K562 (cell line): Measurements from ENCODE around the gene CRY2. TPM values are rescaled to one million over a fixed set of nuclear protein-coding genes. Genes with fewer than 3 reads are reported as not detected.

Experiments used
- CBX1 ChIP-seq: sonication (generic); IDR thresholded peaks from 2 replicates; pipeline ENCODE4 v1.6.1; 2016; ENCODE audit warnings: antibody characterized with exemption, low read depth, mild to moderate bottlenecking
- CEBPG ChIP-seq, 3 experiments: fragments of 200-800 bp in 1 of 3; sonication (Bioruptor generic) in 1 of 3; sonication (generic) in 1 of 3; formaldehyde crosslinking in 1 of 3; IDR thresholded peaks in 2 of 3; conservative IDR thresholded peaks in 1 of 3; 2 replicates each; pipeline versions ENCODE4 v1.6.1 to v1.8.0; 2016 to 2022; ENCODE audit warnings: missing compliant biosample characterization in 2 of 3, missing genetic modification characterization in 2 of 3, mild to moderate bottlenecking in 1 of 3, missing genetic modification reagents in 1 of 3
- FOXK2 ChIP-seq, 2 experiments: fragments of 450-650 bp; IDR thresholded peaks in 1 of 2; conservative IDR thresholded peaks in 1 of 2; 2 replicates each; pipeline ENCODE4 v1.6.1; 2016; ENCODE audit warnings: low read depth in 2 of 2, mild to moderate bottlenecking in 1 of 2
- GTF2F1 ChIP-seq: IDR thresholded peaks from 2 replicates; pipeline ENCODE4 v1.6.1; 2011; ENCODE audit warnings: low read depth, low read length, improper control_type of control experiment
- HES1 ChIP-seq: fragments of 450-650 bp; IDR thresholded peaks from 2 replicates; pipeline ENCODE4 v1.6.1; 2016; ENCODE audit warnings: low read depth, mild to moderate bottlenecking, moderate library complexity
- HMGN3 ChIP-seq: IDR thresholded peaks from 2 replicates; pipeline ENCODE4 v1.6.1; 2011; ENCODE audit warnings: borderline replicate concordance, low read depth, mild to moderate bottlenecking, mixed read lengths, low read length; ENCODE audit not compliant: insufficient read length; ENCODE audit errors: extremely low read depth
- HNRNPH1 ChIP-seq: fragments of 200-400 bp; formaldehyde crosslinking; optimal IDR thresholded peaks from 2 replicates; pipeline ENCODE3; 2017; ENCODE audit warnings: low read depth, mild to moderate bottlenecking, low read length, moderate library complexity
- JUNB ChIP-seq: fragments of 450-650 bp; formaldehyde crosslinking; conservative IDR thresholded peaks from 2 replicates; pipeline ENCODE4 v1.4.0; 2020; ENCODE audit warnings: mild to moderate bottlenecking
- KLF1 ChIP-seq: fragments of 450-650 bp; IDR thresholded peaks from 2 replicates; pipeline ENCODE4 v1.6.1; 2016; ENCODE audit warnings: missing genetic modification characterization, missing compliant biosample characterization
- KLF16 ChIP-seq: IDR thresholded peaks from 2 replicates; pipeline ENCODE4 v1.6.1; 2016; ENCODE audit warnings: antibody characterized with exemption
- MBD2 ChIP-seq: sonication (generic); IDR thresholded peaks from 2 replicates; pipeline ENCODE4 v1.6.1; 2016; ENCODE audit warnings: low read depth, borderline replicate concordance
- RBM17 ChIP-seq: fragments of 200-400 bp; formaldehyde crosslinking; IDR thresholded peaks from 2 replicates; pipeline ENCODE4 v1.6.1; 2017; ENCODE audit warnings: low read depth, mild to moderate bottlenecking, low read length, borderline replicate concordance
- RBM22 ChIP-seq: fragments of 200-400 bp; formaldehyde crosslinking; IDR thresholded peaks from 2 replicates; pipeline ENCODE4 v1.6.1; 2018; ENCODE audit warnings: low read length, low read depth; ENCODE audit not compliant: poor library complexity, severe bottlenecking
- RCOR1 ChIP-seq, 2 experiments: IDR thresholded peaks; 2 replicates each; pipeline ENCODE4 v1.6.1; 2012; ENCODE audit warnings: low read depth in 2 of 2, low read length in 2 of 2, borderline replicate concordance in 1 of 2, improper control_type of control experiment in 1 of 2
- RHOXF2B ChIP-seq: fragments of 250-450 bp; sonication (Bioruptor Pico); conservative IDR thresholded peaks from 2 replicates; pipeline ENCODE4 v1.5.1; 2021
- RUNX1 ChIP-seq: sonication (generic); IDR thresholded peaks from 2 replicates; pipeline ENCODE4 v1.6.1; 2016; ENCODE audit warnings: antibody characterized with exemption, low read depth
- ZBTB7A ChIP-seq: IDR thresholded peaks from 2 replicates; pipeline ENCODE4 v1.6.1; 2011; ENCODE audit warnings: low read depth, mild to moderate bottlenecking, low read length, moderate library complexity, borderline replicate concordance; ENCODE audit not compliant: control insufficient read depth
- ZNF274 ChIP-seq: IDR thresholded peaks from 2 replicates; pipeline ENCODE4 v1.6.1; 2011; ENCODE audit warnings: low read depth, mild to moderate bottlenecking, low read length, moderate library complexity, borderline replicate concordance
- polyA plus RNA-seq, 8 experiments: library from polyadenylated mRNA; depleted of rRNA in 4 of 8; stranded (reverse) in 5 of 8; unstranded in 3 of 8; fragments of >200 nt; fragmentation: Nextera tagmentation in 2 of 8; fragmentation: Illumina TruSeq in 1 of 8; extraction: Ambion mirVana in 2 of 8; extraction: Trizol in 1 of 8; gene quantifications; 2 replicates each; pipeline versions ENCODE4 v1.2.1 to v1.2.3, GENCODE V29; 2011 to 2014; ENCODE audit warnings: inconsistent platforms in 1 of 8, missing spikeins in 1 of 8
- total RNA-seq, 7 experiments: library from RNA; depleted of rRNA in 6 of 7; stranded (reverse); fragments of >200 nt in 6 of 7; fragmentation: Illumina TruSeq in 2 of 7; extraction: Trizol in 2 of 7; gene quantifications; 2 replicates each; pipeline versions ENCODE4 v1.2.1 to v1.2.3, GENCODE V29; 2011 to 2021; ENCODE audit warnings: low replicate concordance in 1 of 7
- TF ChIP-seq, protein P1 (sequence below), 2 experiments: fragments of 450-650 bp; conservative IDR thresholded peaks; 2 replicates each; pipeline ENCODE4 v1.6.1; 2017; ENCODE audit warnings: mild to moderate bottlenecking in 2 of 2, moderate library complexity in 2 of 2
- TF ChIP-seq, protein P2 (sequence below), 3 experiments: IDR thresholded peaks in 2 of 3; conservative IDR thresholded peaks in 1 of 3; 2 replicates each; pipeline ENCODE4 v1.5.1; 2011 to 2012; ENCODE audit warnings: low read length in 3 of 3, mild to moderate bottlenecking in 3 of 3, control low read depth in 2 of 3, improper control_type of control experiment in 1 of 3, inconsistent platforms in 1 of 3, low read depth in 1 of 3, mixed read lengths in 1 of 3, moderate library complexity in 1 of 3; ENCODE audit not compliant: insufficient read depth in 2 of 3
- TF ChIP-seq, protein P3 (sequence below): sonication (generic); formaldehyde crosslinking; IDR thresholded peaks from 2 replicates; pipeline ENCODE4 v1.8.0; 2023; ENCODE audit warnings: mild to moderate bottlenecking, missing genetic modification reagents

Gene CRY2
- total and polyA plus RNA-seq, 9 of the 15 experiments (the other 6 are each of a cell fraction or from before 2014, with no cell fraction given): 2.3 to 23.9 (median 14.8) TPM

DNA sequence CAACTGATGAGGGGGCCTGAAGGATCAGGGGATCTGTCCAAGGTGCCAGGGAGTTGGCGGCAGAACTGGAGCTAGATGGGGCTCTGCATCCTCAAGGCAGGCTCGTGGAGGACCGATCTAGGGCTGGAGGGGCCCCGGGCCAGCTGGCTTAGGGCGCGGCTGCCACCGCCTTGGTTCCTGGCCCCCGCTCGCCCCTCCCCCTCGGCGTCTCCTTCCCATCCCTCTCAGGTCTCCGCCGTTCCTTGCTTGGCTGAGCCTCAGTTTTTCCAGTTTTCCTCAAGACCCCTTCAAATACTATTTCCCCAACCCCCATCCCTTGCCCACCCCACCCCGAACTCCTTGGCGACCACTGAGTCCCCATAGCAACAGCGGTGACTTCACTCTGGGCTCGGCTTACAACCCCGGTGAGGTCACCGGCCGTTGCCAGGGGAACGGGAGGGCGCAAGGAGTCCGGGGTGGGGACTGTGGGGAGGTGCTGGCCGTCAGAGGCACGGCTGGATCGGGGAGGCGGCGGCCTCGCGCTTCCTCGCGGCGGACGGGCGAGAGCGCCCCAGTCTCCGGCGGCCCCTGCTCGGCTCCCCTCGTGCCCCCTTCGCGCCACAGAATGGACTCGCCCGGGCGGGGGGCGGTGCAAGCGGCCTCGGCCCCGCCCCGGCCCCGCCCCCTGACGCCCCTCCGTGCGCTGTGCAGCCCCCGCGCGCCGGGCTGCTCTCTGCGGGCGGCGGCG lies 52.3 kb downstream of the CRY2 start (continued):
- TF ChIP-seq, protein P1, sequence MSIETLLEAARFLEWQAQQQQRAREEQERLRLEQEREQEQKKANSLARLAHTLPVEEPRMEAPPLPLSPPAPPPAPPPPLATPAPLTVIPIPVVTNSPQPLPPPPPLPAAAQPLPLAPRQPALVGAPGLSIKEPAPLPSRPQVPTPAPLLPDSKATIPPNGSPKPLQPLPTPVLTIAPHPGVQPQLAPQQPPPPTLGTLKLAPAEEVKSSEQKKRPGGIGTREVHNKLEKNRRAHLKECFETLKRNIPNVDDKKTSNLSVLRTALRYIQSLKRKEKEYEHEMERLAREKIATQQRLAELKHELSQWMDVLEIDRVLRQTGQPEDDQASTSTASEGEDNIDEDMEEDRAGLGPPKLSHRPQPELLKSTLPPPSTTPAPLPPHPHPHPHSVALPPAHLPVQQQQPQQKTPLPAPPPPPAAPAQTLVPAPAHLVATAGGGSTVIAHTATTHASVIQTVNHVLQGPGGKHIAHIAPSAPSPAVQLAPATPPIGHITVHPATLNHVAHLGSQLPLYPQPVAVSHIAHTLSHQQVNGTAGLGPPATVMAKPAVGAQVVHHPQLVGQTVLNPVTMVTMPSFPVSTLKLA (conservative IDR thresholded peaks at IDR 0.05): no peak; a peak in 1 of 4 replicates
- TF ChIP-seq HES1 (no peak), CBX1 (no peak), RBM17 (no peak), MBD2 (peak; percentile 90), HNRNPH1 (no peak), RBM22 (peak; percentile 100), ZNF274 (no peak), KLF16 (no peak), RUNX1 (no peak), RCOR1 (IDR thresholded peaks at IDR 0.05; ENCODE audit: borderline replicate concordance in 1 of 2, low read depth in 2 of 2, low read length in 2 of 2) (0 out of 4 replicates have a peak, but pooled peaks of 1 of the 2 experiments have one; percentile 20), FOXK2 (conservative IDR thresholded peaks at IDR 0.05 in 1 of 2, IDR thresholded peaks at IDR 0.05 in 1 of 2; ENCODE audit: low read depth in 2 of 2) (peak in 1 of 2 experiments; percentile 99; a peak in 2 of 4 replicates), JUNB (CRISPR knock-in tag) (no peak), HMGN3 (peak; percentile 53), GTF2F1 (no peak), KLF1 (tag) (peak; percentile 59; the same call in 1 of the 2 replicates), RHOXF2B (CRISPR knock-in tag) (no peak), CEBPG (CRISPR knock-in tag; IDR thresholded peaks at IDR 0.05) (no peak), CEBPG (tag; conservative IDR thresholded peaks at IDR 0.05 in 1 of 2, IDR thresholded peaks at IDR 0.05 in 1 of 2) (no peak), ZBTB7A (peak; percentile 14; the same call in 1 of the 2 replicates)
- TF ChIP-seq, protein P2, sequence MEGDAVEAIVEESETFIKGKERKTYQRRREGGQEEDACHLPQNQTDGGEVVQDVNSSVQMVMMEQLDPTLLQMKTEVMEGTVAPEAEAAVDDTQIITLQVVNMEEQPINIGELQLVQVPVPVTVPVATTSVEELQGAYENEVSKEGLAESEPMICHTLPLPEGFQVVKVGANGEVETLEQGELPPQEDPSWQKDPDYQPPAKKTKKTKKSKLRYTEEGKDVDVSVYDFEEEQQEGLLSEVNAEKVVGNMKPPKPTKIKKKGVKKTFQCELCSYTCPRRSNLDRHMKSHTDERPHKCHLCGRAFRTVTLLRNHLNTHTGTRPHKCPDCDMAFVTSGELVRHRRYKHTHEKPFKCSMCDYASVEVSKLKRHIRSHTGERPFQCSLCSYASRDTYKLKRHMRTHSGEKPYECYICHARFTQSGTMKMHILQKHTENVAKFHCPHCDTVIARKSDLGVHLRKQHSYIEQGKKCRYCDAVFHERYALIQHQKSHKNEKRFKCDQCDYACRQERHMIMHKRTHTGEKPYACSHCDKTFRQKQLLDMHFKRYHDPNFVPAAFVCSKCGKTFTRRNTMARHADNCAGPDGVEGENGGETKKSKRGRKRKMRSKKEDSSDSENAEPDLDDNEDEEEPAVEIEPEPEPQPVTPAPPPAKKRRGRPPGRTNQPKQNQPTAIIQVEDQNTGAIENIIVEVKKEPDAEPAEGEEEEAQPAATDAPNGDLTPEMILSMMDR (IDR thresholded peaks at IDR 0.05 in 2 of 3, conservative IDR thresholded peaks at IDR 0.05 in 1 of 3; ENCODE audit: insufficient read depth in 2 of 3, low read depth in 1 of 3, low read length in 3 of 3): no peak
- TF ChIP-seq, protein P3, sequence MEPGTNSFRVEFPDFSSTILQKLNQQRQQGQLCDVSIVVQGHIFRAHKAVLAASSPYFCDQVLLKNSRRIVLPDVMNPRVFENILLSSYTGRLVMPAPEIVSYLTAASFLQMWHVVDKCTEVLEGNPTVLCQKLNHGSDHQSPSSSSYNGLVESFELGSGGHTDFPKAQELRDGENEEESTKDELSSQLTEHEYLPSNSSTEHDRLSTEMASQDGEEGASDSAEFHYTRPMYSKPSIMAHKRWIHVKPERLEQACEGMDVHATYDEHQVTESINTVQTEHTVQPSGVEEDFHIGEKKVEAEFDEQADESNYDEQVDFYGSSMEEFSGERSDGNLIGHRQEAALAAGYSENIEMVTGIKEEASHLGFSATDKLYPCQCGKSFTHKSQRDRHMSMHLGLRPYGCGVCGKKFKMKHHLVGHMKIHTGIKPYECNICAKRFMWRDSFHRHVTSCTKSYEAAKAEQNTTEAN (CRISPR knock-in tag): 0 out of 2 replicates have a peak, but pooled peaks have one; percentile 51
